Neural cell (in vitro differentiated cells): Measurements from ENCODE around the gene ADAMTS16. TPM values are rescaled to one million over a fixed set of nuclear protein-coding genes. Genes with fewer than 3 reads are reported as not detected.

Experiments used
- H2AFZ ChIP-seq: fragments of 200-600, 300-800 bp; sonication (generic), shearing (Covaris generic); 2 replicates; pipeline ENCODE4 v1.6.0; 2014; ENCODE audit warnings: low read depth, mild to moderate bottlenecking, antibody characterized with exemption, low read length, moderate library complexity
- H3F3A ChIP-seq: fragments of 200-600 bp; shearing (Covaris generic); 2 replicates; pipeline ENCODE4 v1.6.1; 2016; ENCODE audit warnings: mild to moderate bottlenecking, moderate library complexity, mixed read lengths, antibody characterized with exemption, low read length; ENCODE audit not compliant: insufficient read depth, poor library complexity, severe bottlenecking
- H3K27ac ChIP-seq: fragments of 200-600, 300-800 bp; sonication (generic), shearing (Covaris generic); 2 replicates; pipeline ENCODE4 v1.5.1; 2014; ENCODE audit warnings: mild to moderate bottlenecking, low read length, moderate library complexity
- H3K27me3 ChIP-seq: fragments of 300-800, 200-600 bp; sonication (generic), shearing (Covaris generic); 2 replicates; pipeline ENCODE4 v1.6.0; 2014; ENCODE audit warnings: mild to moderate bottlenecking, low read depth, low read length, moderate library complexity; ENCODE audit not compliant: insufficient read depth
- H3K36me3 ChIP-seq: fragments of 300-800, 200-600 bp; sonication (generic), shearing (Covaris generic); 2 replicates; pipeline ENCODE4 v1.5.1; 2014; ENCODE audit warnings: mild to moderate bottlenecking, antibody characterized with exemption, low read length, moderate library complexity; ENCODE audit not compliant: insufficient read depth
- H3K4me2 ChIP-seq: fragments of 300-800, 200-600 bp; sonication (generic), shearing (Covaris generic); 2 replicates; pipeline ENCODE4 v1.6.0; 2014; ENCODE audit warnings: mild to moderate bottlenecking, low read length
- H3K4me3 ChIP-seq: fragments of 300-800, 200-600 bp; sonication (generic), shearing (Covaris generic); 2 replicates; pipeline ENCODE4 v1.5.1; 2014; ENCODE audit warnings: mild to moderate bottlenecking, low read length, moderate library complexity
- H3K79me2 ChIP-seq: fragments of 200-600 bp; shearing (Covaris generic); replicated peaks from 2 replicates; pipeline ENCODE4 v1.6.0; 2014; ENCODE audit warnings: mild to moderate bottlenecking, low read length, moderate library complexity; ENCODE audit not compliant: insufficient read depth
- H3K9ac ChIP-seq: fragments of 300-800, 200-600 bp; sonication (generic), shearing (Covaris generic); 2 replicates; pipeline ENCODE4 v1.6.1; 2016; ENCODE audit warnings: mild to moderate bottlenecking, low read length, mixed read lengths
- H3K9me2 ChIP-seq: fragments of 200-600 bp; shearing (Covaris generic); 2 replicates; pipeline ENCODE4 v1.6.1; 2016; ENCODE audit warnings: mild to moderate bottlenecking, low read length, mixed read lengths; ENCODE audit not compliant: insufficient read depth
- H3K9me3 ChIP-seq: fragments of 200-600, 300-800 bp; sonication (generic), shearing (Covaris generic); 2 replicates; pipeline ENCODE4 v1.6.1; 2016; ENCODE audit warnings: mild to moderate bottlenecking, mixed run types, low read length, moderate library complexity, mixed read lengths
- H4K20me1 ChIP-seq: fragments of 200-600 bp; shearing (Covaris generic); 2 replicates; pipeline ENCODE4 v1.6.1; 2016; ENCODE audit warnings: mild to moderate bottlenecking, mixed run types; ENCODE audit not compliant: insufficient read depth
- EP300 ChIP-seq: fragments of 450-650 bp; conservative IDR thresholded peaks from 2 replicates; pipeline ENCODE4 v1.6.1; 2014; ENCODE audit warnings: antibody characterized with exemption, mild to moderate bottlenecking, moderate library complexity; ENCODE audit not compliant: poor library complexity, severe bottlenecking
- EZH2 ChIP-seq: fragments of 200-600, 300-800 bp; shearing (Covaris generic), sonication (generic); IDR thresholded peaks from 2 replicates; pipeline ENCODE4 v1.6.1; 2014; ENCODE audit warnings: antibody characterized with exemption, low read length, borderline replicate concordance, mild to moderate bottlenecking; ENCODE audit not compliant: insufficient read depth, poor library complexity, severe bottlenecking
- MXI1 ChIP-seq: fragments of 450-650 bp; conservative IDR thresholded peaks from 2 replicates; pipeline ENCODE4 v1.6.1; 2014; ENCODE audit warnings: antibody characterized with exemption, mild to moderate bottlenecking; ENCODE audit not compliant: poor library complexity, severe bottlenecking
- POLR2AphosphoS5 ChIP-seq: IDR thresholded peaks from 2 replicates; pipeline ENCODE4 v1.6.1; 2012
- RAD21 ChIP-seq: fragments of 450-650 bp; conservative IDR thresholded peaks from 2 replicates; pipeline ENCODE4 v1.6.1; 2014; ENCODE audit warnings: antibody characterized with exemption, mild to moderate bottlenecking, moderate library complexity
- SMC3 ChIP-seq: fragments of 450-650 bp; conservative IDR thresholded peaks from 2 replicates; pipeline ENCODE4 v1.6.1; 2014; ENCODE audit warnings: antibody characterized with exemption, mild to moderate bottlenecking, moderate library complexity; ENCODE audit not compliant: poor library complexity
- TAF1 ChIP-seq: IDR thresholded peaks from 2 replicates; pipeline ENCODE4 v1.6.1; 2012; ENCODE audit warnings: low read depth
- polyA plus RNA-seq: library from polyadenylated mRNA; depleted of rRNA; stranded (reverse); fragments of >200 nt; gene quantifications from 2 replicates; pipeline ENCODE4 v1.2.3, GENCODE V29; 2014
- TF ChIP-seq, protein P1 (sequence below): fragments of 450-650 bp; IDR thresholded peaks from 2 replicates; pipeline ENCODE4 v1.5.1; 2014; ENCODE audit warnings: antibody characterized with exemption, mild to moderate bottlenecking, moderate library complexity; ENCODE audit not compliant: poor library complexity, severe bottlenecking
- TF ChIP-seq, protein P2 (sequence below): IDR thresholded peaks from 2 replicates; pipeline ENCODE4 v1.6.1; 2012; ENCODE audit warnings: borderline replicate concordance

ADAMTS16 gene
- polyA plus RNA-seq, 1 donor from 2014 or later, result 1.3 TPM

DNA sequence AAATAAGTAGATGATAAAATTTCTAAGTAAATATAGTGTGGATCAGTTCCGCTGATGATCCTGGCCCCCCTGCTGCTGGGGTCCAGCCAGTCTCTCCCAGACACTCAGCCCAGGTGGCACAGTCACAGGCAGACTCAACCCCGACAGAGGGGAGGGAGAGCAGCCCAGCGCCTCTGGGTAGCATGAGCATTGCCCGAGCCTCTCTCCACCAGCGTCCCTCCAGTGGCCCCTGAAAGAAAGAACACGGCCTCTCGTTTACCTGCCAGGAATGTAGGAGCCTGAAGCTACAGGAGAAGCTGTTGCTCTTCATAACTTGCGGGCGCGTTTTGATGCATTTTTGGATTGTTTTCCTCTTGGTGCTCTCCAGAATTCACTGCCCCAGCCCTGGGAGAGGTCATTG lies 213.6 kb downstream of the ADAMTS16 start:
- H3K27ac ChIP-seq, result no peak overlapping the region
- no peaks in the 10 kb centered on the region for H3F3A ChIP-seq
- H3K4me2 ChIP-seq, result no peak overlapping the region
- no peaks in the 10 kb centered on the region for H3K27me3 ChIP-seq
- H4K20me1 ChIP-seq, result no peaks in the 10 kb centered on the region
- H2AFZ ChIP-seq, result no peak overlapping the region
- H3K9ac ChIP-seq, result no peak overlapping the region
- H3K4me3 ChIP-seq, result no peak overlapping the region
- H3K79me2 ChIP-seq, result no peaks in the 10 kb centered on the region
- H3K9me2 ChIP-seq, result no peaks in the 10 kb centered on the region
- TF ChIP-seq EZH2 (no peak), POLR2AphosphoS5 (no peak), TAF1 (no peak), MXI1 (no peak), SMC3 (no peak), RAD21 (no peak), EP300 (no peak)
- TF ChIP-seq, protein P1, sequence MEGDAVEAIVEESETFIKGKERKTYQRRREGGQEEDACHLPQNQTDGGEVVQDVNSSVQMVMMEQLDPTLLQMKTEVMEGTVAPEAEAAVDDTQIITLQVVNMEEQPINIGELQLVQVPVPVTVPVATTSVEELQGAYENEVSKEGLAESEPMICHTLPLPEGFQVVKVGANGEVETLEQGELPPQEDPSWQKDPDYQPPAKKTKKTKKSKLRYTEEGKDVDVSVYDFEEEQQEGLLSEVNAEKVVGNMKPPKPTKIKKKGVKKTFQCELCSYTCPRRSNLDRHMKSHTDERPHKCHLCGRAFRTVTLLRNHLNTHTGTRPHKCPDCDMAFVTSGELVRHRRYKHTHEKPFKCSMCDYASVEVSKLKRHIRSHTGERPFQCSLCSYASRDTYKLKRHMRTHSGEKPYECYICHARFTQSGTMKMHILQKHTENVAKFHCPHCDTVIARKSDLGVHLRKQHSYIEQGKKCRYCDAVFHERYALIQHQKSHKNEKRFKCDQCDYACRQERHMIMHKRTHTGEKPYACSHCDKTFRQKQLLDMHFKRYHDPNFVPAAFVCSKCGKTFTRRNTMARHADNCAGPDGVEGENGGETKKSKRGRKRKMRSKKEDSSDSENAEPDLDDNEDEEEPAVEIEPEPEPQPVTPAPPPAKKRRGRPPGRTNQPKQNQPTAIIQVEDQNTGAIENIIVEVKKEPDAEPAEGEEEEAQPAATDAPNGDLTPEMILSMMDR, result no peak
- TF ChIP-seq, protein P2, sequence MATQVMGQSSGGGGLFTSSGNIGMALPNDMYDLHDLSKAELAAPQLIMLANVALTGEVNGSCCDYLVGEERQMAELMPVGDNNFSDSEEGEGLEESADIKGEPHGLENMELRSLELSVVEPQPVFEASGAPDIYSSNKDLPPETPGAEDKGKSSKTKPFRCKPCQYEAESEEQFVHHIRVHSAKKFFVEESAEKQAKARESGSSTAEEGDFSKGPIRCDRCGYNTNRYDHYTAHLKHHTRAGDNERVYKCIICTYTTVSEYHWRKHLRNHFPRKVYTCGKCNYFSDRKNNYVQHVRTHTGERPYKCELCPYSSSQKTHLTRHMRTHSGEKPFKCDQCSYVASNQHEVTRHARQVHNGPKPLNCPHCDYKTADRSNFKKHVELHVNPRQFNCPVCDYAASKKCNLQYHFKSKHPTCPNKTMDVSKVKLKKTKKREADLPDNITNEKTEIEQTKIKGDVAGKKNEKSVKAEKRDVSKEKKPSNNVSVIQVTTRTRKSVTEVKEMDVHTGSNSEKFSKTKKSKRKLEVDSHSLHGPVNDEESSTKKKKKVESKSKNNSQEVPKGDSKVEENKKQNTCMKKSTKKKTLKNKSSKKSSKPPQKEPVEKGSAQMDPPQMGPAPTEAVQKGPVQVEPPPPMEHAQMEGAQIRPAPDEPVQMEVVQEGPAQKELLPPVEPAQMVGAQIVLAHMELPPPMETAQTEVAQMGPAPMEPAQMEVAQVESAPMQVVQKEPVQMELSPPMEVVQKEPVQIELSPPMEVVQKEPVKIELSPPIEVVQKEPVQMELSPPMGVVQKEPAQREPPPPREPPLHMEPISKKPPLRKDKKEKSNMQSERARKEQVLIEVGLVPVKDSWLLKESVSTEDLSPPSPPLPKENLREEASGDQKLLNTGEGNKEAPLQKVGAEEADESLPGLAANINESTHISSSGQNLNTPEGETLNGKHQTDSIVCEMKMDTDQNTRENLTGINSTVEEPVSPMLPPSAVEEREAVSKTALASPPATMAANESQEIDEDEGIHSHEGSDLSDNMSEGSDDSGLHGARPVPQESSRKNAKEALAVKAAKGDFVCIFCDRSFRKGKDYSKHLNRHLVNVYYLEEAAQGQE, result no peak
- no peaks in the 10 kb centered on the region for H3K9me3 ChIP-seq
- H3K36me3 ChIP-seq, result no peaks in the 10 kb centered on the region

DNA sequence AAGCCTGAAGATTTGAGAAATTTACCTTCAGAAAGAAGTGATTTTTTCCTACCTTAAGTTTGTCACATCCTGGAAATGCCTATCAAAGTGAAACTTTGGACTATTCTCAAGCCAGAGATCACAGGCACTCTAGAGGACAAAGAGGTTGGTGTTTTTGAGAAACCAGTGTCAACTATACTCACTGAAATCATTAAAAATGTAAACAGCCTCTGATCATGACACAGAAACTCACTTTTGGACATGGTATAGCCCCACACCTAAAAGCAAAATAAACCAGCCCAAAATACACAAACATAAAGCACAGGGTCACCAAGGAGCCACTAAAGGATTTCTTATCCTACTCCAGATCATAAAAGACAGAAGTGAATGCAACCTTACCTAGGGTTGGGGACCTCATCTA lies 216.6 kb downstream of the ADAMTS16 start:
- H3K9ac ChIP-seq, result no peak overlapping the region
- H3K4me2 ChIP-seq, result no peak overlapping the region
- no peaks in the 10 kb centered on the region for H3F3A ChIP-seq
- H3K79me2 ChIP-seq, result no peaks in the 10 kb centered on the region
- no peak overlapping the region for H3K4me3 ChIP-seq
- no peak overlapping the region for H3K27ac ChIP-seq
- no peaks in the 10 kb centered on the region for H3K36me3 ChIP-seq
- no peaks in the 10 kb centered on the region for H4K20me1 ChIP-seq
- H3K27me3 ChIP-seq, result no peaks in the 10 kb centered on the region
- no peak for TF ChIP-seq TAF1
- TF ChIP-seq, protein P2, result no peak
- no peak for TF ChIP-seq SMC3
- no peak for TF ChIP-seq RAD21
- TF ChIP-seq, protein P1, result no peak
- no peak for TF ChIP-seq POLR2AphosphoS5
- TF ChIP-seq EP300, result no peak
- no peak for TF ChIP-seq MXI1
- no peak for TF ChIP-seq EZH2
- no peaks in the 10 kb centered on the region for H3K9me3 ChIP-seq
- H3K9me2 ChIP-seq, result no peaks in the 10 kb centered on the region
- no peak overlapping the region for H2AFZ ChIP-seq
